Gastroesophageal sphincter (tissue), 4 donors: ENCODE data around the gene TTYH3. TPM values are rescaled to one million over a fixed set of nuclear protein-coding genes. Genes with fewer than 3 reads are reported as not detected.

Experiments
- ATAC-seq: fragments of 150-250 bp; one replicate; pipeline ENCODE4 v1.9.1; 2016; ENCODE audit warnings: mild to moderate bottlenecking, moderate library complexity
- H3K27ac ChIP-seq, 4 donors: fragments of 200-600 bp; sonication (generic) in 3 of 4; 1 replicate in 3 of 4; 2 replicates in 1 of 4; pipeline ENCODE4 v1.5.1; 2016 to 2019
- H3K27me3 ChIP-seq: fragments of 200-600 bp; sonication (generic); one replicate; pipeline ENCODE4 v1.5.1; 2019
- H3K36me3 ChIP-seq, 2 donors: fragments of 200-600 bp; sonication (generic); one replicate each; pipeline ENCODE4 v1.5.1; 2019; ENCODE audit warnings: control low read depth in 1 of 2
- H3K4me1 ChIP-seq, 3 donors: fragments of 200-600 bp; sonication (generic); 1 replicate in 2 of 3; 2 replicates in 1 of 3; pipeline ENCODE4 v1.5.1; 2016 to 2019; ENCODE audit warnings: control low read depth in 2 of 3
- H3K4me3 ChIP-seq, 2 donors: fragments of 200-600 bp; sonication (generic); one replicate each; pipeline ENCODE4 v1.5.1; 2019; ENCODE audit warnings: mild to moderate bottlenecking in 1 of 2, moderate library complexity in 1 of 2
- H3K9me3 ChIP-seq, 3 donors: fragments of 200-600 bp; sonication (generic); one replicate each; pipeline ENCODE4 v1.5.1; 2017 to 2019; ENCODE audit warnings: control low read depth in 2 of 3
- CTCF ChIP-seq, 4 experiments: fragments of 200-600 bp in 2 of 4; fragments of 450-650 bp in 2 of 4; sonication (generic) in 1 of 4; IDR thresholded peaks; one replicate each; pipeline ENCODE4 v1.5.1; 2017 to 2019; ENCODE audit warnings: antibody characterized with exemption in 4 of 4, mild to moderate bottlenecking in 2 of 4, moderate library complexity in 2 of 4
- EP300 ChIP-seq: sonication (generic); formaldehyde crosslinking; IDR thresholded peaks from one replicate; pipeline ENCODE4 v1.6.1; 2017; ENCODE audit warnings: antibody characterized with exemption, mild to moderate bottlenecking
- POLR2A ChIP-seq, 2 donors: fragments of 450-650 bp; IDR thresholded peaks; one replicate each; pipeline ENCODE4 v1.6.1; 2017; ENCODE audit warnings: antibody characterized with exemption in 2 of 2, mild to moderate bottlenecking in 2 of 2, moderate library complexity in 1 of 2
- POLR2AphosphoS5 ChIP-seq: sonication (generic); formaldehyde crosslinking; IDR thresholded peaks from one replicate; pipeline ENCODE4 v1.6.1; 2017; ENCODE audit warnings: antibody characterized with exemption
- WGBS, 2 donors: methylation state at CpG; one replicate each; pipeline ENCODE4 v1.1.5; 2018; ENCODE audit warnings: low coverage in 1 of 2; 5-methylcytosine and 5-hydroxymethylcytosine counted together
- total RNA-seq, 4 donors: library from RNA; depleted of rRNA; stranded (reverse); fragments of >200 nt; gene quantifications; one replicate each; pipeline ENCODE4 v1.1.0, GENCODE V29; 2016

TTYH3 gene
- 10 to 100 TPM; 11.2 to 29.8 (median 16.9) TPM for total RNA-seq

GRCh38 chr7:2631946-2632732 is at the start of gene TTYH3:
Gene TTYH3, plus strand, starts transcription at chr7:2631986. Its CDS starts 170 bp downstream, at chr7:2632156.
- Histone ChIP-seq H3K36me3 (no peaks in the 10 kb centered on the region), H3K27ac (peak within 1 kb of the TSS; percentile 44 to 87 (median 82)), H3K9me3 (no peaks in the 10 kb centered on the region), H3K4me1 (peaks cover 0 to 67% (median 18%) of the 10 kb centered on the region in 3 donors), H3K4me3 (peak within 1 kb of the TSS; percentile 91 to 93), H3K27me3 (no peaks in the 10 kb centered on the region)
- WGBS, 2 donors, result 0 to 5% methylated on average over 1 to 3 of the region's 62 CpGs
- peak; percentile 55 for ATAC-seq
- TF ChIP-seq POLR2AphosphoS5 (no peak), POLR2A (IDR thresholded peaks at IDR 0.05) (peak; percentile 16 to 49), CTCF (IDR thresholded peaks at IDR 0.05) (no peak)

GRCh38 chr7:2582006-2582735 is 49.6 kb upstream of the TTYH3 start:
- peaks cover 0 to 85% of the 10 kb centered on the region in 2 donors for H3K36me3 ChIP-seq
- no peaks in the 10 kb centered on the region for H3K9me3 ChIP-seq
- H3K27me3 ChIP-seq, result no peaks in the 10 kb centered on the region
- 80 to 89% methylated on average over 2 to 15 of the region's 24 CpGs for WGBS, 2 donors
- ATAC-seq, result no peak
- no peaks in the 10 kb centered on the region for H3K4me1 ChIP-seq
- no peak overlapping the region for H3K4me3 ChIP-seq
- no peak overlapping the region for H3K27ac ChIP-seq
- TF ChIP-seq POLR2AphosphoS5 (no peak), POLR2A (IDR thresholded peaks at IDR 0.05) (no peak), EP300 (no peak), CTCF (IDR thresholded peaks at IDR 0.05) (no peak)

- no peak for ATAC-seq
- Histone ChIP-seq H3K9me3 (no peaks in the 10 kb centered on the region), H3K27ac (no peak overlapping the region), H3K4me1 (no peaks in the 10 kb centered on the region), H3K36me3 (peaks cover 0 to 90% of the 10 kb centered on the region in 2 donors), H3K4me3 (no peak overlapping the region), H3K27me3 (no peaks in the 10 kb centered on the region)
- TF ChIP-seq EP300 (no peak), POLR2AphosphoS5 (no peak), POLR2A (IDR thresholded peaks at IDR 0.05) (no peak), CTCF (IDR thresholded peaks at IDR 0.05) (no peak)
- WGBS, 2 donors, result 92 to 100% methylated on average over 3 to 16 of the region's 54 CpGs
Observed at GRCh38 chr7:2583798-2584580, 47.8 kb upstream of the TTYH3 start.

GRCh38 chr7:2585446-2585845 is 46.3 kb upstream of the TTYH3 start:
- ATAC-seq, result no peak
- H3K4me3 ChIP-seq, result no peak overlapping the region
- no peak overlapping the region for H3K27ac ChIP-seq
- 40 to 81% methylated on average over 2 to 10 of the region's 19 CpGs for WGBS, 2 donors
- H3K27me3 ChIP-seq, result no peaks in the 10 kb centered on the region
- no peaks in the 10 kb centered on the region for H3K4me1 ChIP-seq
- no peak for TF ChIP-seq EP300
- TF ChIP-seq POLR2AphosphoS5, result no peak
- TF ChIP-seq CTCF (IDR thresholded peaks at IDR 0.05), result no peak
- no peak for TF ChIP-seq POLR2A (IDR thresholded peaks at IDR 0.05)
- H3K36me3 ChIP-seq, result peaks cover 0 to 90% of the 10 kb centered on the region in 2 donors
- H3K9me3 ChIP-seq, result no peaks in the 10 kb centered on the region
